Middle frontal gyrus (tissue), 1 donor: ENCODE results near the gene ATXN7L1.
"Not testable (repeated sequence)": the region's sequence is repeated elsewhere in the genome, so short reads cannot be mapped to it uniquely, and the experiment has no call there.

ENCODE experiments used
- DNase-seq: peaks from one replicate; pipeline ENCODE4 v3.0.0-alpha.2; 2015; ENCODE audit warnings: low spot score; ENCODE audit errors: extremely low spot score

ATXN7L1 gene

DNA sequence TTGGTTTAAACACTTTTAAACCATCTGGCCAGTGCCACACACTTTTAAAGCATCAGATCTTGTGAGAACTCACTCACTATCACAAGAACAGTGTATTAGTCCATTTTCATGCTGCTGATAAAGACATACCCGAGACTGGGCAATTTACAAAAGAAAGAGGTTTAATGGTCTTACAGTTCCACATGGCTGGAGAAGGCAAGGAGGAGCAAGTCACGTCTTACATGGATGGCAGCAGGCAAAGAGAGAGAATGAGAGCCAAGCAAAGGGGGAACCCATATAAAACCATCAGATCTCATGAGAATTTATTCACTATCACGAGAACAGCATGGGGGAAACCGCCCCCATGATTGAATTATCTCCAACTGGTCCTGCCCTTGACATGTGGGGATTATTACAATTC, 165.7 kb downstream of the ATXN7L1 start:
- not testable (repeated sequence) for DNase-seq

- no peak for DNase-seq
These were observed 167.7 kb downstream of the ATXN7L1 start for GRCh38 chr7:105708763-105709080.

DNA sequence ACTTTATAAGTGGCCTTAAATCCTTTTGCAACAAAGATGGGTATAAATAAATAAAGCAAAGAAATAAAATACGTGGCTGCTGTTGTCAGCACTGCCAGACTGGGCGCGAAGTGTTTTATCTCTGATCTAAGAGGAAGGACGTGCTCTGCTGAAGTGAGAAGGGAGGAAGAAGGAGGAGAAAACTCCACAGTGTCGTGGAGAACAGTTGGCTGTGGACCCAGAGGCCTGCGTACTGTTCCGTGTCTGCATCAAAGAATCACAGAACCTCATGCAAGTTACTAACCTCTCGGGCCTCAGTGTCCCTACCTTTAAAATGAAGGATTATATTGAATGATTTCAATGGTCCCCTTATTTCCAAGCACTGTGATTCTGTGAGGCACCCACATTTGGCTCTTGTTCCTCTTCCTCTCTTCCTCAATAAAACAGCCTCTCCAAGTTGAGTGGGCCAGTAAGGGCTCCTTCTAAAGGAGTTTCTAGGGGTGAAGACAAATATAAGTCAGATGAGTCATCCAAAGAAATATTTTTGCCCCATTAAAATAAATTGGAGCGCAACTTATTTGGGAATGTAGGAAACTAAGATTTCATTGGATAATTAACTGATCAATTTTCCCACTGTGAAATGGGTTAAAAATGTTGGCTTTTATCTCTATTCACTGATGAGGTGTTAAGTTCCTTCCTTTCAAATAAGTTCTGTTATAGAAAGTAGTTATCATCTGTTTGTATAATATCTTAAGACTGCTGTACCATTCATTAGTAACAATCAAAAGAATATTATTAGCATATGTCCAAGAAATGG, 168.2 kb downstream of the ATXN7L1 start:
- no peak for DNase-seq

DNA sequence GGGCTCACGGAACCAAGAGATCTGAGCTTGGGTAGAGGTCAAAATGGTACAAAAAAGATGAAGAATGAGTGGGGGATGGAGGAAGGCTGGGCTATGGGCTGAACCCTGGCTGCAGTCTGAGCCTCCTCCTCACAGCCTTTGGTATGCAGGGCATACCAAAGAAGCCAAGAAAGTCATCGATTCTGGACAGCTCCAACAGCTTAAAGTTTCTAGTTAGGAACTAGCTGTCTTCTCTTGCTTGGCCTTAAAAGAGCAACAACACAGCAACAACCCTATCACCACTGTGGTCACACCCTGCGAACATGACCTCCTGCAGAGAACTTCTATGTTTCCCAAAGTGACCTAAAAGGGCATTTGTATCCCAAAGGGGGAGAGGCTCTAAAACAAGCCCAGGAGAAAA, 169.0 kb downstream of the ATXN7L1 start:
- DNase-seq, result no peak

DNA sequence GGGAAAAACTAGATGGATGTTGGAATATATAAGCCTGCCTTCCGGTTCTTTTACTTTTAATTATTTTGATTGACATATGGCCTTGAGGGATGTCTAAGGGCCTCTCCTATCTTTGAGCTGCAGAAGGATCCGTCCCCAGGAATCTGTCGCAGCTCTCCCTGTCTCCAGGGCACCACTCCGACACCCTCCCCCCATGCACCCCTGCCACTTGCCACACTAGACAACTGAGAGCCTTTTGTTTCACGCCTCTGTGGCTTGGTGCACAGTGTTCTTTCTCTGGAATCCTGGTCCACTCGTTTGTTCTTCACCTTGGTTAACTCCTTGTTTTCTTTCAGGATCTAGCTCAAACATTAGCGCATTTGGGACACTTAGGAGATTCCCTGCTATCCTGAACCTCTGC, 171.0 kb downstream of the ATXN7L1 start:
- no peak for DNase-seq

DNA sequence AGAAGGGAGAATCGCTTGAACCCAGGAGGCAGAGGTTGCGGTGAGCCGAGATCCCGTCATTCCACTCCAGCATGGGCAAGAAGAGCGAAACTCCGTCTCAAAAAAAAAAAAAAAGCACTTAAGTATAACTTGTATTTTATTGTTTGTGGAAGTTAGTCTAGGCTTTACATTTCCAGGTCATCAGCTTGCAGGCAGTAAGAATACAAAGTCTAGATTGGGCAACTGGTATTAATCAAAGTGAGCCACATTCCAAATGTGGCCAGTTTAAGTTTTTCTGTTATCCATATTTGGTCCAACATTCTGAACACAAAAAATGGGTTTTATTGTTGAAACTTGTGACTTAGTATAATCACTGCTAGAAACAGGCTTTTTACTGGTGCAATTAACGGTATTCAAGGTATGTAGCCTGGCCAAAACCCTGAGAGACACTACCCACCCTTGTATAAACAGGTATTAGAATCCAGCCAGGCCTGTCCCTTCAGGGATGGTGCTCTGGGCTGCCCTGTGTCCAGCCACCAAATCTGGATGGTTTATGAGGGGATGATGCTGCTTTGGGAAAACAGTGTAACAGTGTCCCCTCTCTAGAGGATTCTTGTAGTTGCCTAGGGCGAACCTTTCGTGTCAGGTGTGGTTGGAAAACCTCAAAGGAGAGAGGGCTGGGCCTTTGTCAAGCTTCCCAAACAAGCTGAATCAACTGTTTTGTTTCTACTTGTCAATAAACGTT, 173.0 kb downstream of the ATXN7L1 start:
- no peak for DNase-seq

GRCh38 chr7:105699568-105700236, 176.7 kb downstream of the ATXN7L1 start:
- DNase-seq, result no peak

DNA sequence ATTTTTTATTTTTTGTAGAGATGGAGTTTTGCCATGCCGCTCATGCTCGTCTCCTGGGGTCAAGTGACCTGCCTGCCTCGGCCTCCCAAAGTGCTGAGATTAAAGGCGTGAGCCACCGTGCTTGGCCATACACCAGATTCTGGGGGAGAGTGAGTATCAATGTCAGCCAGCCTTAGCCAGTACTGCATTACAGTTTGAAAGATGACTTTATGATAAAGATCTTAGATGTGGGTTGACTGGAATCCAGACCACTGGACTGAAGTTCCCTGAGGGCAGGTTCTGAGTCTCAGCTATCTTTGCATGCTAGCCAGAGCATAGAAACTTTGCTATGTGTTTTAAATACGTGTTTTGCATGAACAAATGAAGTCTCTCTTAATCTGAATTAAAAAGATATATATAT, 177.9 kb downstream of the ATXN7L1 start:
- DNase-seq, result no peak

DNA sequence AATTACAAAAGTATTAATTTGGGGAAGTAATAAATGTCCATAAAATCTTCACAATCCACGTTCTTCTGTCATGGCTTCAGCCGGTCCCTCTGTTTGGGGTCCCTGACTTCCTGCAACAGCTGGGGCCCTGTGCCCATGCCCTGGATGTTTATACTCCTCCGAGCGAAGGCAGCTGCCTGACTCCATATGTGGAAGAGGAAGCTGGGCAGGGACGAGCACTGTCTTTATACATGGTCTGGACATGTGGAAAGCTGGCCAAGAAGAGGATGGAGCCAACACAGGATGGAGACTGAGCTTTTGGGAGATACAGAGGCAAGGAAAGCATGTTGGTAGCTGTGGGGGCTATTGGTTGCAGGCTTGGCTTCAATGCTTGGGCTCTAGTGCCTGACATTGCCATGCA, 178.6 kb downstream of the ATXN7L1 start:
- no peak for DNase-seq

DNA sequence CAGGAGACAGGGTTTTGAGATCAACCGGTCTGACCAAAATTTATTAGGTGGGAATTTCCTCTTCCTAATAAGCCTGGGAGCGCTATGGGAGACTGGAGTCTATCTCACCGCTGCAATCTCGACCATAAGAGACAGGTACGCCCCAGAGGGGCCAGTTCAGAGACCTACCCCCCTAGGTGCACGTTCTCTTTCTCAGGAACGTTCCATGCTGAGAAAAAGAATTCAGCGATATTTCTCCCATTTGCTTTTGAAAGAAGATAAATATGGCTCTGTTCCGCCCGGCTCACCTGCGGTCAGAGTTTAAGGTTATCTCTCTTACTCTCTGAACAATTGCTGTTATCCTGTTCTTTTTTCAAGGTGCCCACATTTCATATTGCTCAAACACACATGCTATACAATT, 179.2 kb downstream of the ATXN7L1 start:
- not testable (repeated sequence) for DNase-seq

GRCh38 chr7:105693576-105693975, 182.8 kb downstream of the ATXN7L1 start:
- DNase-seq, result no peak

GRCh38 chr7:105691680-105692564, 184.5 kb downstream of the ATXN7L1 start:
- no peak for DNase-seq

DNA sequence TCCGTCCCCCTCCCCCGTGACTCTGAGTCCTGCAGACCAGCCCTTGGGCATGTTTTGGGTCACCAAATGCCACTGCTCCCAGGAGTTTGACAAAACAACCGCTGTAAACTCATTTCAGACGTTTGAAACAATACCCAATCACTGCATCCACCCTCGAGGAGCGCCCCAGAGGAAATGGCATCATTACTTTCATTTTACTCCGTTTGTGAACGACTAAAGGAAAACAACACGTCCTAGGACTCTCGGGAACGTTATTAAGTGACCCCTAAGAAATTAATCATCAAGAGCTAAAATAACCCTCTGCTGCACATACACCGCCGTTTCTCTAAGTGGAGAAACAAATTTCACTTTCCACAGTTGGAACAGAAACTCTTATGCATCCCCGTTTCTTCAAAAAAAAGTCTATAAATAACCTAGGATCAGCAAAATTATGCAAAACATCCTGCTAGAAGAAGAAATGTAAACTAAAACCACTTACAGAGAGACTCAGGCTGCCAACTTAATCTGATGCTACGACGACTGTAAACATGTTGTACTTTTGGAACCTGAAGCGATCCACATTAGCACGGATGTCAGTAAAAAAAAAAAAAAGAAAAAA, 185.2 kb downstream of the ATXN7L1 start:
- no peak for DNase-seq

GRCh38 chr7:105690325-105690945, 186.0 kb downstream of the ATXN7L1 start:
- no peak for DNase-seq

- DNase-seq, result no peak
These were observed 187.2 kb downstream of the ATXN7L1 start for GRCh38 chr7:105689067-105689819.

DNA sequence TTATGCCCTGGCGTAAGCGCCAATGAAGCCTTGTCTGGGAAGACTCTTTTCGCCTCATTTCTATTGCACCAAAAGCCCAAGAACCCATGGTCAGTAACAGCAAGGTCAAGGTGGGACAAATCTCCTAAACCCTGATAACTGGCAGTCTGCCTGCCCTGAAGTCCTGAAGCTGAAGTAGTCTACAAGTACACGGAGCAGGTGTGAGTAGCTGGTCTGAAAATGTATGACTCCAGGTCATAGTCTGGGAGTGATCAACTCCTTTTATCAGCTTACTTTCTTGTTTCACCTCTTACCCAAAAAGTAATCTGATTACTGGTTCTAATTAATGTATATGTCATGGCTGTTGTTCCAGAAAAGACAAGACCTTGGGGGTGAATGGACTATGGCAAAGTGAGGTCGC, 187.8 kb downstream of the ATXN7L1 start:
- DNase-seq, result no peak

- no peak for DNase-seq
These were observed 191.2 kb downstream of the ATXN7L1 start for GRCh38 chr7:105685161-105685560.

DNA sequence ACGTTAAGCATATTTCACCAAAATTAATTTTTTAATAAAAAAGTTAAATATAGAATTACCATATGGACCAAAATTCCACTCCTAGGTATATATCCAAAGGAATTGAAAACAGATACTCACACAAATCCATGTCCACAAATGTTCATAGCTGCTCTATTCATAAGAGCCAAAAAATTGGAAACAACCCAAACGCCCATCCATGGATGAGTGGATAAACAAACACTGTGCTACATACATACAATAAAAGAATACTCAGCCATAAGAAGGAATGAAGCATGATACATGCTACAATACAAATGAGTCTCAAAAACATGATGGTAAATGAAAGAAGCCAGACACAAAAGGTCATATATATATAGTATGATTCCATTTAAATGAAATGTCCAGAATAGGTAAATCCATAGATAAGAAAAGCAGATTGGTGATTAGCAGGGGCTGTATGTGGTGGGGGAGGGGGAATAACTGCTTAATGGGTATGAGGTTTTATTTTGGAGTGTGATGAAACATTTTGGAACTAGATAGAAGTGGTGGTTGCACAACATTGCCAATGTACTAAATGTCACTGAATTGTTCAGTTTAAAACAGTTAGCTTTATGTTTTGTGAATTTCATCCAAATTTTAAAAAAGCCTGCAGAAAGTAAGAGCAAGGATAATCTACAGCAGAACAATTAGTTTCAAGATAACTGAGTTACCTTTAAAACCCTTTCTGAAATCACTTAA, 193.9 kb downstream of the ATXN7L1 start:
- DNase-seq, result no peak

DNA sequence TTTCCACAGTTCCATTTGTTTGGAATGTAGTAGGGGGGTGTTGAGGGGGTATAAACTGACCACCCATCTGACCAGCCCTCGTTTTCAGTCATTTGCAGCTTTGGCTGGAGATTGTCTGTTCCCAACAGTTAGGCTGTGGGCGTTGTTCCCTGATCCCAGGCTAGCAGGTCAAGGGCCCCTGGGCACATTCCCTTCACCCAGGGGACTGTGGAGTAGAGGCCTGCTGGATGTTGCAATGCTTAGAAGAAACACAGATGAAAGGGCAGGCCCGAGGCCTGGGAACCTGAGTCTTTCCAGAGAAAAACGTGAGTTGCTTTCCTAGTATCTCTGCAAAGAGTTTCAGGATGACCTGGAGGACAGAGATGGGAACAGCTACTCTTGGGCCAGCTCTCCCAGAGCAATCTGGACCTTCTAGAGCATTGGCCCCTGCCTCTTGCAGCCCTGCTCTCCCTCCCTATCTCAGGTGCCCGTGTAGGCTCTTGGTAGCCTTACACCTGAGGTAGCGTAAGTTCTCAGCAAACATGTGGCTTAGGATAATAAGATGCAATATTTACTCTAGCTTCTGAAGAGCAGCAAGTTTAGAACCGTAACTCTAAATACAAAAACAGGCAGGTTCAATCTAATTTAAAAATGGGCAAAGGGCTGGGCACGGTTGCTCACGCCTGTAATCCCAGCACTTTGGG, 195.8 kb downstream of the ATXN7L1 start:
- DNase-seq, result no peak
